GM19328 (cell line): Measurements from ENCODE around the gene PLEKHA8.
"Not testable (repeated sequence)": the region's sequence is repeated elsewhere in the genome, so short reads cannot be mapped to it uniquely, and the experiment has no call there.

Source experiments
- ATAC-seq: cut with Tn5 transposase; IDR thresholded peaks from one replicate; pipeline ENCODE4 v1.9.1; 2021; ENCODE audit warnings: mild to moderate bottlenecking, moderate library complexity; ENCODE audit not compliant: unreplicated experiment

Gene PLEKHA8

GRCh38 chr7:30098599-30098998 lies 70.4 kb downstream of the PLEKHA8 start:
- ATAC-seq = not testable (repeated sequence)

DNA sequence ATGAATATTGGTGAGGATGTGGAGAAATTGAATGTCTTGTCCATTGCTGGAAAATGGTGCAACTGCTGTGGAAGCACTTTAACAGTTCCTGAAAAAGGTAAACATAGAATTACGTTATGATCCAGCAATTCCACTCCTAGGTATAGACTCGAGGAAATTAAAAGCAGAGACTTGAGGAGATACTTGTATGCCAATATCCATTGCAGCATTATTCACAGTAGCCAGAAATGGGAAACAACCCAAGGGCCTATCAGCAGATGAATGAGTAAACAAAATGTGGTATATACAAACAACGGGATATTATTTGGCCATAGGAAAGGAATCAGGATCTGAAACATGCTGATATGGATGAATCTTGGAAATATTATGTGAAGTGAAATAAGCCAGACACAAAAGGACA lies 74.1 kb downstream of the PLEKHA8 start:
- ATAC-seq = no peak

- no peak for ATAC-seq
These were observed 75.9 kb downstream of the PLEKHA8 start for GRCh38 chr7:30104157-30104556.

DNA sequence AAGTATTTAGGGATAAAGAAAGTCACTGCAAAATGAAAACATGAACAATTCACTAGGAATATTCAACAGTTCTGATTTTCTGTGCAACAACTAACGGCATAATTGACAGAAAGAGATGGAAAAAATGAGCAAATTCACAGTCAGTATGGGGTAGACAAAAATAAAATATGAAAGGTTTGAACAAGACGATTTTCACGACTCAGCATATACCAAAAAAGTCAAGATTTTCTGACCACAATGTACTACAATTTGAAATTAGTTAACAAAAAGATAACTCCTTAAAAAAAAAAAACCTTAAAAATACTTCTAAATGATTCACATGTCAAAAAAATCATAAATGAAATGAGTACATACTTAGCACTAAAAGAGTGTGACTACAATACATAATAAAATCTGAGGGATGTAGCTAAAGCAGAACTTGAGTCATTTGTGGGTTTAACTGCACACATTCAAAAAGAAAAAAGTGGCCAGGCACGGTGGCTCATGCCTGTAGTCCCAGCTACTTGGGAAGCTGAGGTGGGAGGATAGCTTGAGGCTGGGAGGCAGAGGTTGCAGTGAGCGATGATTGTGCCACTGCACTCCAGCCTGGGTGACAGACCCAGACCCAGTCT lies 84.0 kb downstream of the PLEKHA8 start:
- no peak for ATAC-seq

DNA sequence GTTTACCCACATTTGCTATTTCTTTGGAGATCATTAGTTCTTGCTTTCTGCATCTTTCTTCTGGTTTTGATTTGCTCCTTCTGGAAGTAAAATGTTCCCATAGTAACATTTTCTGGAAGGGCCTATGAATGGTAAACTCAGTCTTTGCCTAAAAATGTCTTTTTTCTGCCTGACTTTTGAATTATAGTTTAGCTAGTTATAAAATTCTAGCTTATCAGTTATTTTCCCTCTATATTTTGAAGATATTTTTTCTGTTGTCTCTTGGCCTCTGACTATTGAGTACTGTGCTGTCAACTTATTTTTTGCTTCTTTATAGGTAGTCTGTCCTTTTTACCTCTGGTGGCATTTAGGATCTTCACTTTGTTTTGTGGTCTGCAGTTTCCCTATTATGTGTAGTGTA lies 84.9 kb downstream of the PLEKHA8 start:
- no peak for ATAC-seq

DNA sequence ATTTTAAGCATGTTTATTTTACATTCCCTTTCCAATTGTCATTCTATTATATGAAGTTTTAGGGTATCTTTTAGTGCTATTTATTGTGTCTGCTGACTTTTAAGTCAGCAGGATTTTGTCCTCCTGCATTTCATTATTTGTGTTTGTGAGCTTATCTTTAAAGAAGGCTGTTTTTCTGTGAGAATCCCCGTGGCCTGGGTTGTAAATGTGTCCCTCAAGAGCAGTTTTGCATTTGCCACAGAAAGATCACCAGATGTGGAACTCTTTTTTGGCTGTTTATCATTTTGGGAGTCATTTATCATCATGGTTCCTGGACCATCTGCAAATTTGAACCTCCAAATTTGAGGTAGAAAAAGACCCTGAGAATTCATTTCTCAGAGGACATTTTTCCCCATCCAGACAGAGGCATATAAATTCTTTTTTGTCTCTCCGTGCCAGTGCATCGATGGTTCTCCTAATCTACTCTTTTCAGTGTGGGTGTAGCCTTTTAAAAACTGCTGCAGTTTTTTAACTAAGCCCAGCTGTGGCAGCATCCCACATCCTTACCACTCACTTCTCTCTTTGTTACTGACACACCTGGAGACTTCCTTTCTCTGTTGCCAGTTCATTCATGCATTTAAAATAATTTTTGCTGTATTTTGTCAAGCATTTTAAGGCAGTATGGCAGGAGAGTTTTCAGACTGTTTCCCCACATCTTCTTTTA lies 86.5 kb downstream of the PLEKHA8 start:
- no peak for ATAC-seq

- ATAC-seq = no peak
These were observed 87.6 kb downstream of the PLEKHA8 start for GRCh38 chr7:30115709-30116297.

DNA sequence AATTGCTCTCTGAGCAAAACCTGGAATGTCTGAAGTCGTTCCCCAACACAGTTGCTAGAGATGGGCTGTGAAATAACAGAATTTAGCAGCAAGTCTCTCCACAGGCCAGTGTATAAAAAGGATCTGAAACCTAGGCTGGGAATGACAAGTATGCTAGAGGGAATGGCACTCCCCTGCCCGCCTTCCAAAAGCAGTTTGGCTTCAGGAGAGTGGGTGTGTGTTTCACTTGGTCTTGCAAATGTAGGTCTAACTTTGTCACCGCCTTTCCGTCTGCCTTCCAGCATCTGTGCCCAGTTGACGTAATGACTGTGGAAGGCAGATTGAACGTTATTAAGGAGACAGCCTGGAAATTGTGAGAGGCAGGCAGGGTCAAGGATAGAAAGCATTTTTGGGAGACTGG lies 88.6 kb downstream of the PLEKHA8 start:
- no peak for ATAC-seq

DNA sequence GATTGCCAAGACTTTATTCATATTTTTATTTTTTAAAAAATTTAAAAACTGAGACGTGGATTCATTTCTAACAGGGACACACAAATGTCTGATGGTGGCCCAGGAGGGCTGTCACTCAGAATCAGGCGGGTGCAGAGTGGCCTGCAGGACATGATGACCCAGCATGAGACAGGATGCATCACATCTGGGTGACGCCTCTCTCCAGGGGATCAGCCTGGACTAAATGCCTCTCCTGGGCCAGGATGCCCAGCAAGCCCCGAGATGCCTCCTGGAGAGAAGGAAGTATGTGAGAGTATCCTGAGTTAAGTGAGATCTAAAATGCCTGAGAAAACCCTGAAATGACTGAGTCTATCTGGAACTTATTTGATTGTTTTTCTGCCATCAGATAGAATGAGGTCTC lies 89.7 kb downstream of the PLEKHA8 start:
- no peak for ATAC-seq

DNA sequence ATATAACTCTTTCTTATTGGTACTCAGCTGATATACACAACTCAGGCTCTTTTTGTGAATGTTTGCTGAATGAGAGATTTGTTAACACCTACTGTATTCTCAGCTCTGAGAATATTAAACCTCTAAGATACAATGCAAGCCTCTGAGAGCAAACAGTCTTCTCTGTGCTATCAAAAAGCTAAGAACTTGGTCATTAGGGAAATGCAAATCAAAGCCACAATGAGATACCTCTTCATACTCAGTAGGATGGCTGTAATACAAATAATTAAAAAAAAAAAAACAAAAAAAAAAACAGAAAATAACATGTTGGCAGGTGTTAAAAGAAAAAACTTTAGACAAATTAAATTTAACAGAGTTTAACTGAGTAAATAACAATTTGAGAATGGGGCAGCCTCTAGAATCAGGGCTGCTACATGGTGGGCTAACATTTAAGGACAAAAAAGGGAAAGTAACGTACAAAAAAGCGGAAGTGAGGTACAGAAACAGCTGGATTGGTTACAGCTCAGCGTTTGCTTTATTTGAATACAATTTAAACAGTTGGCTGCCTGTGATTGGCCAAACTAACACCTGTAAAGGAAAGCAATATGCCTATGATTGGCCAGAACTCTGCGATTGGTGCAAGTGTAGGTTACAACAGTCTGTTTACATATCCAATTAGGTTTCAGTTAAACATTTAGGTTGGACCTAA lies 91.8 kb downstream of the PLEKHA8 start:
- ATAC-seq = no peak

DNA sequence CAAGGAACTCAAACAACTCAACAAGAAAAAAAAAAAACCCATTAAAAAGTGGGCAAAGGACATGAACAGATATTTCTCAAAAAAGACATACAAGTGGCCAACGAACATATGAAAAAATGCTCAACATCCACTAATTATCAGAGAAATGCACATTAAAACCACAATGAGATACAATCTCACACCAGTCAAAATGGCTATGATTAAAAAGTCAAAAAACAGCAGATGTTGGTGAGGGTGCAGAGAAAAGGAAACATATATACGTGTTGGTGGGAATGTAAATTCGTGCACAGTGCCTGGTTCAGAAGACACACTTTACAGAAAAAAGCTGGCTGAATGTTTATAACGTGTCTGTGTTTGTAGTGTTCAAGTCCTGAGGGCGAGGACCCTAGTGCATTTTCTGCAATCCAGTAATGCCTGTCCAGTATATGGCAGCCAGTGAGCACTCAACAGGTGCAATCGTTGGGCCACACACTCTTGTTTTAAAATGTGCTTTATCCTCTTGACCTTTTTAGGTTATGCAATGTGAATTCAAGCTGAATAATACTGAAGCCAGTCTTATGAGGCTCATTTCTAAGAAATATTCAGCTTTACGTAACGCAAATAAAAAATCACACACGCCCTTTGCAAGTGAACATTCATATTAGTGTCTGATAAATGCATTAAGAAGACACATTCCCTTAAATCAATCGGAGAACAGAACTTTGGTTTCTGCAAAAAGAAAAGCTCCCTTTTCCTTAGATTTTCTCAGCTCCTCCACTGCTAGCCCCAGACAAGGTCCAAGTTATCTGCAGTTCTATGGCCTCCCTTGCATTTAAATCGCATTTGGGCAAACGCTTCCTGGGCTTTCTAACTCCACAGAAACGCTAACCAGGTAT lies 105.8 kb downstream of the PLEKHA8 start:
- no peak for ATAC-seq

DNA sequence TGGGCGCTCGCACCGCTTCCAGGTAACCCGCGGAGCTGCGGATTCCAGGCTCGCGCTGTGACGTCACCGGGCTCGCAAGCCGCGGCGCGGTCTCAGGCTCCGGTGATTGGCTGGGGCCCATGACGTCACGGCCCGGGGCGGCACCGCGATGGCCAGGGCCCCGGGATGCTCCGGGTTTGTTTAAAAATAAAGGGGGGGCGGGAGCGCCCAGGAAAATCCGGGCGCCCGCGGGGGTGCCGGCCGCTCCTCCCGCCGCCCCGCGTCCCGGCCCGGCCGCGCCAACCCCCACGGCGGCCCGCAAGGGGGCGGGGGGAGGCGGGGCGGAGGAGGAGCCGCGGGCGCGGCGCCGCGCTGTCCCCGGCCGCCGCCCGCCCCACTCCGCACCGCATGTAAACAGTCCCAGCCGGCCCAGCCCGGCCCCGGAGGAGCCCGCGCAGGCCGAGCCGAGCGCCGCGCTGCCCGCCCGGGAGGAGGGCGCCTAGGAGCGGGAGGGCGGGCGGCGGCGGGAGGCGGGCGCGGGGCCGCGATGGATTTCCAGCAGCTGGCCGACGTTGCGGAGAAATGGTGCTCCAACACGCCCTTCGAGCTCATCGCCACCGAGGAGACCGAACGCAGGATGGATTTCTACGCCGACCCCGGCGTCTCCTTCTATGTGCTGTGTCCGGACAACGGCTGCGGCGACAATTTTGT lies 106.5 kb downstream of the PLEKHA8 start, which contains the start of gene MTURN:
MTURN (plus strand) TSS at position 376 of the 690 bp plus-strand sequence; CDS start at position 527, 151 bp downstream.
- peak; percentile 85 for ATAC-seq

DNA sequence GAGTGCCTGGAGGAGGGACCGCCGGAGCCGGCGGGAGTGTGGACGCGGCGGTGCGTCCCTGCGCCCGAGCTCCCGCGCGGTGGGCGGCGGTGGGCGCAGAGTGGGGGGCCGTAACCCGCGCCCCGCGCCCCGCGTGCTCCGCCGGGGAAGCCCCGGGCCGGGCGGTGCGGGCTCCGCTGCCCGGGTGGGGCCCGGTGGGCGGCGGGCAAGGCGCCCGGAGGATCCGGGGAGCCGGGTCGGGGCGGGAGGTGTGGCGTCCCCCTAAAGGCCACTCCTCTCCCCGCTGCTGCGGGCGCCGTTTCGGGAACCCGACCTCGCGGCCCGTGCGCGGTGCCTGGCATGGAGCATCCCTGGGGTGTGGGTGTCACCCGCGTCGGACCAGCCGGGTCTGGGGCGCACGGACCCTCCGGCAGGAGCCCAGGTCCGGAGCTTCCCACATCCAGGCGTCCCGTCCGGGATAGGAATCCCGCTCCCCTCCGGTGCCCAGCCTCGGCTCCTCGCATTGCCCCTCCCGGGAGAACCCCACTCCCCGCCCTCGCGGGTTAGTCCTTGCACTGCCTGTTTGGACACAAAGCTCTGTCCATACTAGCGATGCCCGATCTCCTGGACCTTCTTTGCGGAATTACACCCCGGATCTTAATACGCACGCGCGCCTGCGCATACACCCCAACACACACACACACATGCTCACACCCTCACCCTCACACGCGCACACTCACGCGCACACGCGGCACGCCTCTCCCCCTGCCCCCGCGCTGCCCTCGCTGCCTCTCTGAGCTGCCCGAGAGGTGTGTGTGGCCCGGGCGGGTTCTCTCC lies 107.3 kb downstream of the PLEKHA8 start:
- ATAC-seq = peak; percentile 23

- no peak for ATAC-seq
These were observed 108.0 kb downstream of the PLEKHA8 start for GRCh38 chr7:30136117-30136731.

- no peak for ATAC-seq
These were observed 108.7 kb downstream of the PLEKHA8 start for GRCh38 chr7:30136743-30137485.

DNA sequence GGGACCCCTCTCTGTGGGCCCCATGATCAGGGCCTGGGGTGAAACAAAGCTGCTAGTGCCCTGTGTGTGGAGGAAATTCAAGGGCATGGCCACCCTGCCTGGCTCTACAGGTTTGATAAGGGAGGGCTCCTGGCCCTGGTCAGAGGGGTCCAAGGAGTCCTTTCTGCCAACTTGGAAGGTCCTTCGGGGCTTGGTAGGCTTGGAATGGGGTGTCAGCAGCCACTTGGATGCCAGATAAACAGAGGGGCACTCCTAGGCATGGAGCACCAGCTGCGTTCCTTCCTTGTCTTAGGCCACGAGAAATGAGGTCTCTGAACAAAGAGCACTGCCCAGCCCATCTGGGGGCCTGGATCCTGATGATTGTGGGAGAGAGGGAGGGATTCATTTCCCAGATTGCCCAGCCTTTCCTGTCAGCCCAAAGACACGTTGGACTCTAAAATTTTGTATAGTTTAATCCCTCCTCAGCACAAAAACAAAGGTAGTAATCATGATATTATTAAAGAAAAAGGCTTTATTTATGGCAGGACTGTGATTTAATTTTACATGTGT lies 111.7 kb downstream of the PLEKHA8 start:
- ATAC-seq = no peak

DNA sequence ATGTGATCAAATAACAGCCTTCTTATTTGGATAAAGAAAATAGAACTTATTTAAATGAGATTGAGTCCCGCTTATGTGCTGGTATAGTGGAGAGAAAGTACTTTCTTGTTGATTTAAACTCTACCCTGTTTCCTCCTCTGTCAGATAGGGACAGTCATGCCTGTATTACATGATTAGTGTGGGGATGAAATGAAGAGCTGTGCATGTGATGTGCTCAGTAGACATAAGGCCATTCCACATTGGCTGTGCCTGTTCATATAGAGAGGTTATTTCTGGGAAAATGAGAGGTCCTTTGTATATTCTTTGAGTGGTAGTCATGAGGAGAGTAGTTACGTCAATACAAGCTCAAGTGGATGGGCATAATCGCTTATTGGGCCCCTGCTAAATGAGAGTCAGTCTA lies 112.2 kb downstream of the PLEKHA8 start:
- no peak for ATAC-seq

DNA sequence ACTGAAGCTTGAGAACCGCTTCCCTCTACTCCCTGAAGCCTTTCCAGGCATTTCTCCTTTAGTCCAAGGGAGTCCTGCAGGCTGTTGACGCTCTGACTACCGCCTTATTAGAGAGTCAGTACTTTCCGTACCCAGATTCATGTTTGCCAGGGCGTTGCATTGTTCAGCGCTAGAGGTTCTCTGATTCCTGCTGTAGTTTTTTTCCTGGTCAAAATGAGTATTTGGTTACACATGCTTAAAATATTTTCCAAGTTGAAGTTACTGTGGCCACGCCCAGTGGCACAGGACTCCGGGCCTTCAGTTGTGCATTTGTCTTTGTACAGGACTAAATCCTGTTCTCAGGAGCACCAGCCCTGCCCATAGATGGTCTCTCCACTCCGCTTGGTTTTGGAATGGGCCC lies 114.5 kb downstream of the PLEKHA8 start:
- ATAC-seq = no peak
